HepG2 (cell line): ENCODE results near the gene MYO16. TPM values are rescaled to one million over a fixed set of nuclear protein-coding genes. Genes with fewer than 3 reads are reported as not detected.

Experiments
- ATAC-seq: fragments of 200-7000 bp; cut with Tn5 transposase; 3 replicates; pipeline ENCODE4 v1.9.1; 2020; ENCODE audit warnings: mild to moderate bottlenecking, moderate library complexity
- BruUV-seq: library from RNA; stranded (reverse); fragments of 400-500 nt; replicated peaks from 2 replicates; lab custom pipeline; 2021; lab: Mats Ljungman, UMichigan
- CTCF ChIA-PET: fragments of 300-600 bp; formaldehyde crosslinking; extraction: SDS; loops from one replicate; lab custom pipeline; 2021; ENCODE audit warnings: low total read pairs, inconsistent platforms, low intra/inter-chr PET ratio; lab: Yijun Ruan, JAX
- POLR2A ChIA-PET: fragments of 350-600 bp; sonication (Branson Sonifier 250); formaldehyde crosslinking; loops from one replicate; lab custom pipeline; 2020; ENCODE audit warnings: antibody characterized with exemption, inconsistent platforms; lab: Yijun Ruan, JAX
- DNase-seq: peaks from one replicate; pipeline ENCODE4 v3.0.0-alpha.2; 2015; ENCODE audit warnings: low spot score
- FAIRE-seq: peaks from 3 replicates; lab custom pipeline; 2011; peaks lifted over from hg19 to GRCh38; lab: Jason Lieb, UNC
- H2AFZ ChIP-seq: one replicate; pipeline ENCODE4 v1.6.1; 2011; ENCODE audit warnings: low read length, inconsistent platforms
- H3K27ac ChIP-seq: fragments of 300-600 bp; 3 replicates; pipeline ENCODE4 v1.8.0; 2011; ENCODE audit warnings: mixed run types, mild to moderate bottlenecking, mixed read lengths, low read length, inconsistent platforms; ENCODE audit not compliant: insufficient read depth; ENCODE audit errors: extremely low read length
- H3K27me3 ChIP-seq, 2 experiments: fragments of 200-600 bp in 1 of 2; 2 replicates in 1 of 2; 3 replicates in 1 of 2; pipeline versions ENCODE4 v1.6.0 to v1.8.0; 2011; ENCODE audit warnings: low read length in 2 of 2, mild to moderate bottlenecking in 2 of 2, moderate library complexity in 2 of 2, inconsistent platforms in 1 of 2; ENCODE audit not compliant: insufficient read depth in 2 of 2, control insufficient read depth in 1 of 2
- H3K36me3 ChIP-seq, 2 experiments: fragments of 200-600 bp in 1 of 2; replicated peaks in 1 of 2; 2 replicates in 1 of 2; 3 replicates in 1 of 2; pipeline versions ENCODE4 v1.5.1 to v1.8.0; 2011; ENCODE audit warnings: low read length in 2 of 2, inconsistent platforms in 1 of 2; ENCODE audit not compliant: insufficient read depth in 2 of 2, control insufficient read depth in 1 of 2
- H3K4me1 ChIP-seq: 2 replicates; pipeline ENCODE4 v1.5.1; 2012; ENCODE audit warnings: low read length, inconsistent platforms; ENCODE audit not compliant: insufficient read depth
- H3K4me2 ChIP-seq: 2 replicates; pipeline ENCODE4 v1.6.0; 2011; ENCODE audit warnings: low read depth, low read length, inconsistent platforms
- H3K4me3 ChIP-seq, 3 experiments: fragments of 200-600 bp in 1 of 3; sonication (generic), shearing (Covaris generic) in 1 of 3; replicated peaks in 1 of 3; 2 replicates each; pipeline ENCODE4 v1.5.1; 2011 to 2016; ENCODE audit warnings: low read length in 3 of 3, inconsistent platforms in 2 of 3, low read depth in 2 of 3, mild to moderate bottlenecking in 2 of 3, control low read depth in 1 of 3, mixed read lengths in 1 of 3; ENCODE audit not compliant: insufficient read depth in 1 of 3
- H3K79me2 ChIP-seq: one replicate; pipeline ENCODE4 v1.6.1; 2011; ENCODE audit warnings: low read length, inconsistent platforms; ENCODE audit not compliant: insufficient read depth
- H3K9ac ChIP-seq: 2 replicates; pipeline ENCODE4 v1.6.0; 2011; ENCODE audit warnings: mild to moderate bottlenecking, low read depth, low read length, inconsistent platforms; ENCODE audit not compliant: insufficient read depth
- H3K9me3 ChIP-seq: 2 replicates; pipeline ENCODE4 v1.5.1; 2012; ENCODE audit warnings: mild to moderate bottlenecking, low read length
- H4K20me1 ChIP-seq: 2 replicates; pipeline ENCODE4 v1.6.0; 2011; ENCODE audit warnings: inconsistent platforms, mild to moderate bottlenecking, low read length, moderate library complexity; ENCODE audit not compliant: insufficient read depth
- AGO2 ChIP-seq: fragments of 200-400 bp; formaldehyde crosslinking; optimal IDR thresholded peaks from 2 replicates; pipeline ENCODE3; 2017; ENCODE audit warnings: mild to moderate bottlenecking, low read depth, low read length, moderate library complexity
- HIVEP1 ChIP-seq: sonication (generic); formaldehyde crosslinking; IDR thresholded peaks from 2 replicates; pipeline ENCODE4 v1.4.0; 2020; ENCODE audit warnings: mild to moderate bottlenecking, missing genetic modification reagents
- SALL1 ChIP-seq: sonication (generic); formaldehyde crosslinking; IDR thresholded peaks from 2 replicates; pipeline ENCODE4 v1.8.0; 2022; ENCODE audit warnings: mild to moderate bottlenecking, missing genetic modification reagents
- SETDB1 ChIP-seq: sonication (generic); formaldehyde crosslinking; IDR thresholded peaks from 2 replicates; pipeline ENCODE4 v1.5.1; 2020; ENCODE audit warnings: missing genetic modification reagents, mild to moderate bottlenecking, borderline replicate concordance
- ZKSCAN5 ChIP-seq: sonication (generic); formaldehyde crosslinking; IDR thresholded peaks from 2 replicates; pipeline ENCODE4 v1.5.1; 2020; ENCODE audit warnings: mild to moderate bottlenecking, missing genetic modification reagents
- ZNF350 ChIP-seq: sonication (generic); formaldehyde crosslinking; IDR thresholded peaks from 2 replicates; pipeline ENCODE4 v1.4.0; 2020; ENCODE audit warnings: mild to moderate bottlenecking, low read depth, missing genetic modification reagents, borderline replicate concordance
- ZNF598 ChIP-seq: sonication (generic); formaldehyde crosslinking; IDR thresholded peaks from 2 replicates; pipeline ENCODE4 v1.5.1; 2020; ENCODE audit warnings: mild to moderate bottlenecking, missing genetic modification reagents, borderline replicate concordance
- ZNF678 ChIP-seq: sonication (generic); formaldehyde crosslinking; IDR thresholded peaks from 2 replicates; pipeline ENCODE4 v1.4.0; 2020; ENCODE audit warnings: mild to moderate bottlenecking, missing genetic modification reagents
- ZNF761 ChIP-seq: sonication (generic); formaldehyde crosslinking; conservative IDR thresholded peaks from 2 replicates; pipeline ENCODE4 v1.4.0; 2020; ENCODE audit warnings: mild to moderate bottlenecking, missing genetic modification reagents
- ZSCAN9 ChIP-seq: IDR thresholded peaks from 2 replicates; pipeline ENCODE4 v1.6.1; 2016; ENCODE audit warnings: borderline replicate concordance
- WGBS: methylation state at CpG from one replicate; pipeline ENCODE4 v1.1.6; 2017; ENCODE audit warnings: low lambda C conversion rate; 5-methylcytosine and 5-hydroxymethylcytosine counted together
- in situ Hi-C: cut with HindIII; loops from 2 replicates; pipeline ENCODE4 v1.10.0; 2017; ENCODE audit warnings: low pct_unique_long_range_greater_than_20kb; ENCODE audit not compliant: extremely low pct_ligation_motif_present
- intact Hi-C: fragments of 100-400 bp; cut with micrococcal nuclease; formaldehyde crosslinking; loops from one replicate; pipeline ENCODE4 v1.10.0; 2022; ENCODE audit not compliant: unreplicated experiment
- polyA plus RNA-seq, 8 experiments: library from polyadenylated mRNA; depleted of rRNA in 3 of 8; stranded (reverse) in 7 of 8; unstranded in 1 of 8; fragments of >200 nt; fragmentation: Illumina TruSeq in 4 of 8; extraction: Trizol in 4 of 8; gene quantifications; 2 replicates each; pipeline versions ENCODE4 v1.2.1 to v1.2.3, GENCODE V29; 2011 to 2016; ENCODE audit warnings: low read depth in 4 of 8, missing spikeins in 1 of 8, mixed read lengths in 1 of 8; ENCODE audit not compliant: insufficient read depth in 1 of 8
- total RNA-seq, 5 experiments: library from RNA; depleted of rRNA; stranded (reverse); fragments of >200 nt; fragmentation: Illumina TruSeq; extraction: Trizol; gene quantifications; 2 replicates each; pipeline ENCODE4 v1.2.3, GENCODE V29; 2016; ENCODE audit warnings: low read depth in 1 of 5
- TF ChIP-seq, protein P1 (sequence below): IDR thresholded peaks from 2 replicates; pipeline ENCODE4 v1.6.1; 2016

The MYO16 gene
- total and polyA plus RNA-seq, 2 of the 13 experiments (the other 11 are each of a cell fraction or from before 2014, with no cell fraction given) = not detected

DNA sequence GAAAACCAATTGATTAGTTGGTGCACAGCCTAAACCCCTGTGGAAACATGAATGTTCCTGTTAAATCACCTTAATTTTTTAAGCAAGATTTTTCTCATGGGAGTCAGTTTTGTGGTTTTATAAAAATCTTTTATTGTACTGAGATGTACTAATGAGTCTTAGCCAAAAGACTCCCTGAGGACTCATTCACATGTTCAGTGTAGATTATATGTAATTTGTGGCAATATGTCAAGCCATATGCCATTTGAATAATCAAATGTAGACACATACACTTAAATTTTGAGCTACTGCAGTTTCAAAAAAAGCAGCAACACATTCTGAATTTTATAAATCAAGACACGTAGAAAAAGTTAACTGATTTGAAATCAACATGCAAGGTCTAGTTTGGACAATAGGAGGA is 395.2 kb downstream of the MYO16 start (continued):
- no peak for TF ChIP-seq ZNF598 (CRISPR knock-in tag)
- no peak for TF ChIP-seq HIVEP1 (CRISPR knock-in tag)
- TF ChIP-seq SETDB1 (CRISPR knock-in tag) = no peak

DNA sequence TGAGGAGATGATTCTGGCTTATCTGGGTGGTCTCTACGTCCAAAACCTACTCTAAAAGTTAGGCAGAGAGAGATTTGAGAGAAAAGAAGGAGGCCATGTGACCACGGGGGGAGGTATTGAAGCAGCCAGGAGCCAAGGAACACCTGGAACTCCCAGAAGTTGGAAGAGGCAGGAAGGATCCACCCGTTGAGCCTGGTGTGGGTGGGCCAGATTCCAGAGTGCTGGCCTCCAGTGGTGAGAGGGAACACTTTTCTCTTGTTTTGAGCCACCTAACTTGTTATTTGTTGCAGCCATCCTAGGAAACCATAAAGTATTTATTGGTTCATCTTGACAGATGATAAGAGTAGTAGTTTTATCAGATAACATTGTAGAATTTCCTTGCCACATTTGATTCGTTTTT is 396.9 kb downstream of the MYO16 start:
- H3K4me1 ChIP-seq = no peaks in the 10 kb centered on the region
- H3K9ac ChIP-seq = no peak overlapping the region
- FAIRE-seq (no peak), ATAC-seq (no peak), DNase-seq (no peak)
- no peaks in the 10 kb centered on the region for H3K79me2 ChIP-seq
- no TSS peak for BruUV-seq
- in situ Hi-C loops (no loop called here), intact Hi-C loops (no loop called here)
- ChIA-PET POLR2A (no interaction called here), CTCF (no interaction called here)
- no peak for TF ChIP-seq ZNF678 (CRISPR knock-in tag)
- TF ChIP-seq ZNF350 (CRISPR knock-in tag) = no peak
- TF ChIP-seq, protein P1, sequence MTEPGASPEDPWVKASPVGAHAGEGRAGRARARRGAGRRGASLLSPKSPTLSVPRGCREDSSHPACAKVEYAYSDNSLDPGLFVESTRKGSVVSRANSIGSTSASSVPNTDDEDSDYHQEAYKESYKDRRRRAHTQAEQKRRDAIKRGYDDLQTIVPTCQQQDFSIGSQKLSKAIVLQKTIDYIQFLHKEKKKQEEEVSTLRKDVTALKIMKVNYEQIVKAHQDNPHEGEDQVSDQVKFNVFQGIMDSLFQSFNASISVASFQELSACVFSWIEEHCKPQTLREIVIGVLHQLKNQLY (CRISPR knock-in tag) = no peak
- TF ChIP-seq ZNF761 = no peak
- no peak for TF ChIP-seq AGO2
- no peak for TF ChIP-seq SALL1 (CRISPR knock-in tag)
- no peak for TF ChIP-seq ZKSCAN5 (CRISPR knock-in tag)
- no peak for TF ChIP-seq ZSCAN9 (CRISPR knock-in tag)
- H2AFZ ChIP-seq = no peak overlapping the region
- WGBS = 9% methylated on average over 4 of the region's 4 CpGs
- H3K4me3 ChIP-seq = no peak overlapping the region
- H3K27ac ChIP-seq = no peak overlapping the region
- H3K36me3 ChIP-seq = no peaks in the 10 kb centered on the region
- no peaks in the 10 kb centered on the region for H3K27me3 ChIP-seq
- no peaks in the 10 kb centered on the region for H4K20me1 ChIP-seq
- no peak overlapping the region for H3K4me2 ChIP-seq
- H3K9me3 ChIP-seq = no peaks in the 10 kb centered on the region
